ENCODE results near the gene ZNF277. TPM values are rescaled to one million over a fixed set of nuclear protein-coding genes. Genes with fewer than 3 reads are reported as not detected.

The ZNF277 gene
- total and polyA plus RNA-seq, 10 of the 15 experiments (the other 5 are each of a cell fraction or from before 2014, with no cell fraction given) = 10.6 to 33.9 (median 22.0) TPM

DNA sequence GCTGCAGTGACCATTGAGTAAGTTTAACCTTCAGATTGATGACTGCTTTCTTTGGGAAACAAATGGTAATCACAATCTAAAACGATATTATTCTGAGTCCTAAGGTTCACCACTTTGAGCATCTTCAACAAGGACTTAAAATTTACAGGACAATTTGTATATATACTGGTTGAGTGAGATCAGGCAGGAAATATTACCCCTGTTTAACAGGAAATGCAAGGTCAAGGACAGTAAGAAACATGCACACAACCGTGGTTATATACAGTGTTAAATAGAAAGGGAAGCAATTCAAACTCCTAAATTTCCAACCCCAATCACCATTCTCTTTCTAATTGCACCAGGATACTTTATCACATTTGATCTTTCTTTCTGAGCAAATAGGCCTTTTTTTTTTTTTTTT is 96.1 kb downstream of the ZNF277 start:
- Histone ChIP-seq H3K4me3 (no peak overlapping the region), H4K20me1 (ENCODE audit: control insufficient read depth, insufficient read depth) (no peaks in the 10 kb centered on the region), H2AFZ (ENCODE audit: control insufficient read depth, low read depth, low read length) (no peak overlapping the region; the same call in 1 of the 2 replicates), H3K4me1 (ENCODE audit: control insufficient read depth, insufficient read depth, low read length) (no peaks in the 10 kb centered on the region), H3K9me3 (replicated peaks; ENCODE audit: control insufficient read depth, insufficient read depth, low read length) (no peaks in the 10 kb centered on the region), H3K9ac (ENCODE audit: control insufficient read depth, insufficient read depth, low read length) (no peak overlapping the region), H3K79me2 (ENCODE audit: control insufficient read depth, insufficient read depth, low read length) (no peaks in the 10 kb centered on the region), H3K36me3 (ENCODE audit: control insufficient read depth in 2 of 2, insufficient read depth in 2 of 2, low read length in 1 of 2) (peaks cover 0 to 3% of the 10 kb centered on the region in 2 experiments; a peak in 2 of 4 replicates), H3K27ac (ENCODE audit: control insufficient read depth, insufficient read depth) (no peak overlapping the region), H3K27me3 (replicated peaks in 1 of 2; ENCODE audit: control insufficient read depth in 2 of 2, insufficient read depth in 2 of 2, low read length in 1 of 2) (no peaks in the 10 kb centered on the region), H3K4me2 (ENCODE audit: control insufficient read depth, insufficient read depth) (no peak overlapping the region)
- ATAC-seq (no peak), DNase-seq (ENCODE audit: low read depth, low spot score) (no peak), FAIRE-seq (no peak)
- intact Hi-C loops (cut with micrococcal nuclease; ENCODE audit: unreplicated experiment) = no loop called here
- ChIA-PET RAD21 (ENCODE audit: unreplicated experiment) (no interaction called here), POLR2A (no interaction called here), SMC1A (ENCODE audit: uncharacterized antibody, unreplicated experiment) (no interaction called here), CTCF (no interaction called here)
- in situ Hi-C loops (cut with MboI) = no loop called here
- WGBS (ENCODE audit: insufficient coverage, insufficient replicate concordance, low lambda C conversion rate, missing lambda C conversion rate) = 35% methylated on average over 2 of the region's 2 CpGs
- TF ChIP-seq SREBF1 (IDR thresholded peaks at IDR 0.05; ENCODE audit: low read length) (no peak), SRF (IDR thresholded peaks at IDR 0.05; ENCODE audit: low read depth in 2 of 2, low read length in 2 of 2) (no peak), SUPT20H (IDR thresholded peaks at IDR 0.05; ENCODE audit: borderline replicate concordance, control insufficient read depth, low read depth, low read length) (no peak), BCL11A (IDR thresholded peaks at IDR 0.05; ENCODE audit: low read depth, low read length) (no peak), CBX3 (IDR thresholded peaks at IDR 0.05; ENCODE audit: borderline replicate concordance, low read depth) (no peak), YBX1 (IDR thresholded peaks at IDR 0.05) (no peak), CHD2 (IDR thresholded peaks at IDR 0.05; ENCODE audit: borderline replicate concordance, low read depth, low read length) (no peak), HDGF (IDR thresholded peaks at IDR 0.05) (no peak), MTA2 (IDR thresholded peaks at IDR 0.05; ENCODE audit: low read depth) (no peak)
- TF ChIP-seq, protein P1, sequence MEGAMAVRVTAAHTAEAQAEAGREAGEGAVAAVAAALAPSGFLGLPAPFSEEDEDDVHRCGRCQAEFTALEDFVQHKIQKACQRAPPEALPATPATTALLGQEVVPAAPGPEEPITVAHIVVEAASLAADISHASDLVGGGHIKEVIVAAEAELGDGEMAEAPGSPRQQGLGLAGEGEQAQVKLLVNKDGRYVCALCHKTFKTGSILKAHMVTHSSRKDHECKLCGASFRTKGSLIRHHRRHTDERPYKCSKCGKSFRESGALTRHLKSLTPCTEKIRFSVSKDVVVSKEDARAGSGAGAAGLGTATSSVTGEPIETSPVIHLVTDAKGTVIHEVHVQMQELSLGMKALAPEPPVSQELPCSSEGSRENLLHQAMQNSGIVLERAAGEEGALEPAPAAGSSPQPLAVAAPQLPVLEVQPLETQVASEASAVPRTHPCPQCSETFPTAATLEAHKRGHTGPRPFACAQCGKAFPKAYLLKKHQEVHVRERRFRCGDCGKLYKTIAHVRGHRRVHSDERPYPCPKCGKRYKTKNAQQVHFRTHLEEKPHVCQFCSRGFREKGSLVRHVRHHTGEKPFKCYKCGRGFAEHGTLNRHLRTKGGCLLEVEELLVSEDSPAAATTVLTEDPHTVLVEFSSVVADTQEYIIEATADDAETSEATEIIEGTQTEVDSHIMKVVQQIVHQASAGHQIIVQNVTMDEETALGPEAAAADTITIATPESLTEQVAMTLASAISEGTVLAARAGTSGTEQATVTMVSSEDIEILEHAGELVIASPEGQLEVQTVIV (IDR thresholded peaks at IDR 0.05; ENCODE audit: borderline replicate concordance, partially characterized antibody) = no peak
- TF ChIP-seq, protein P2, sequence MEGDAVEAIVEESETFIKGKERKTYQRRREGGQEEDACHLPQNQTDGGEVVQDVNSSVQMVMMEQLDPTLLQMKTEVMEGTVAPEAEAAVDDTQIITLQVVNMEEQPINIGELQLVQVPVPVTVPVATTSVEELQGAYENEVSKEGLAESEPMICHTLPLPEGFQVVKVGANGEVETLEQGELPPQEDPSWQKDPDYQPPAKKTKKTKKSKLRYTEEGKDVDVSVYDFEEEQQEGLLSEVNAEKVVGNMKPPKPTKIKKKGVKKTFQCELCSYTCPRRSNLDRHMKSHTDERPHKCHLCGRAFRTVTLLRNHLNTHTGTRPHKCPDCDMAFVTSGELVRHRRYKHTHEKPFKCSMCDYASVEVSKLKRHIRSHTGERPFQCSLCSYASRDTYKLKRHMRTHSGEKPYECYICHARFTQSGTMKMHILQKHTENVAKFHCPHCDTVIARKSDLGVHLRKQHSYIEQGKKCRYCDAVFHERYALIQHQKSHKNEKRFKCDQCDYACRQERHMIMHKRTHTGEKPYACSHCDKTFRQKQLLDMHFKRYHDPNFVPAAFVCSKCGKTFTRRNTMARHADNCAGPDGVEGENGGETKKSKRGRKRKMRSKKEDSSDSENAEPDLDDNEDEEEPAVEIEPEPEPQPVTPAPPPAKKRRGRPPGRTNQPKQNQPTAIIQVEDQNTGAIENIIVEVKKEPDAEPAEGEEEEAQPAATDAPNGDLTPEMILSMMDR (IDR thresholded peaks at IDR 0.05 in 2 of 3, conservative IDR thresholded peaks at IDR 0.05 in 1 of 3; ENCODE audit: control insufficient read depth in 2 of 3, extremely low read depth in 1 of 3, insufficient read depth in 1 of 3, low read depth in 3 of 3, low read length in 3 of 3) = no peak
- BruUV-seq (replicated peaks) = no TSS peak
